ENCODE measurements around the gene CFAP46. TPM values are rescaled to one million over a fixed set of nuclear protein-coding genes. Genes with fewer than 3 reads are reported as not detected.

CFAP46 gene
- total RNA-seq, 3 donors from 2014 or later, result 0.78 to 1.0 TPM; not detected in 1

DNA sequence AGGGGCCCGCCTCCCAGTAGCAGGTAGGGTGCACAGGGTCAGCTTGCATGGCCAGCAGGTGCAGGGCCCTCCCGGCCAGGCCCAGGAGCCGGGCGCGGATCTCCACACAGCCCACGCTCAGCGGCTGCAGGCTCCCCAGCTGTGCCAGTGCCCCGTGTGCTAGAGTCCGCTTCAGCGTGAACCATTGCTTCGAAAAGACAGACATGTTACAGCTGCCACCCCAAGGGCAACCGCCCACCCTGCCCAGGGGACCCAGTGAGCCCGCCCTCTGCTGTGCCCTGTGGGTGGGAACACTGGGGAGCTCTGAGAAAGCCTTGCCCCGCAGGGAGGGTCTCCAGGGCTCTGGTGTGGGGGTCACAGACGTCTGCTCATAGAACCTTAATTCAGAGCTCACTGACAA, 92.1 kb downstream of the CFAP46 start:
- ATAC-seq (no peak), DNase-seq (no peak)
- H3K4me3 ChIP-seq, result no peak overlapping the region
- H3K4me1 ChIP-seq (ENCODE audit: low read depth), result no peaks in the 10 kb centered on the region
- no peaks in the 10 kb centered on the region for H3K36me3 ChIP-seq (ENCODE audit: low read depth)
- no peak for TF ChIP-seq CTCF (IDR thresholded peaks at IDR 0.05)
- H3K9me3 ChIP-seq, result no peaks in the 10 kb centered on the region
- intact Hi-C loops (cut with DNase I, micrococcal nuclease), result no loop called here

GRCh38 chr10:132849546-132850031, 92.8 kb downstream of the CFAP46 start:
- TF ChIP-seq CTCF (IDR thresholded peaks at IDR 0.05), result no peak
- Histone ChIP-seq H3K9me3 (no peaks in the 10 kb centered on the region), H3K36me3 (ENCODE audit: low read depth) (no peaks in the 10 kb centered on the region), H3K4me1 (ENCODE audit: low read depth) (no peaks in the 10 kb centered on the region), H3K4me3 (no peak overlapping the region)
- ATAC-seq (peak; percentile 15), DNase-seq (no peak)
- intact Hi-C loops (cut with DNase I, micrococcal nuclease), result no loop called here

GRCh38 chr10:132848951-132849545, 93.3 kb downstream of the CFAP46 start:
- no peak overlapping the region for H3K4me3 ChIP-seq
- no peaks in the 10 kb centered on the region for H3K36me3 ChIP-seq (ENCODE audit: low read depth)
- DNase-seq, result no peak
- no peaks in the 10 kb centered on the region for H3K9me3 ChIP-seq
- no peak for ATAC-seq
- no peak for TF ChIP-seq CTCF (IDR thresholded peaks at IDR 0.05)
- intact Hi-C loops (cut with DNase I, micrococcal nuclease), result no loop called here
- no peaks in the 10 kb centered on the region for H3K4me1 ChIP-seq (ENCODE audit: low read depth)

DNA sequence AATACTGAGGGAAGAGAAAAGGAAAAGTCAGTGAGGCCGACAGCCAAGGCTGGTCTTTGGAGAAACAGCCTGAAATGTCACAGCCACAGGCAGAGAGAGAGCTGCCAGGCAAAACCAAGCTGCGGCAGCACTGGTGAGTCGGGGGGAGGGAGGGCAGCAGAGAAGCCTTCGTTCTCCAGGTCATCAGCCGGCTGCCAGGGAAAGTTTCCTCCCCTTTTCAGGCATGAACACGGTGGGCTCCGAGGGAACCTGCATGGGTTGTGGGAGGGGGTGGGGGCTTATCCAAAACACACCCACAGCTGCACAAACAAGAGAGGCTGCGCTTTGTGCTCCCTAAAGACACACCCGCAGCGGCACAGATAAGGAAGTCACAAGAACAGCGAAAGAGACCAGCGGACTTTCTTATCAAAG, 94.1 kb downstream of the CFAP46 start:
- no peak for DNase-seq
- no peak for TF ChIP-seq CTCF (IDR thresholded peaks at IDR 0.05)
- peak; percentile 41 for ATAC-seq
- no peaks in the 10 kb centered on the region for H3K4me1 ChIP-seq (ENCODE audit: low read depth)
- no peak overlapping the region for H3K4me3 ChIP-seq
- H3K9me3 ChIP-seq, result no peaks in the 10 kb centered on the region
- H3K36me3 ChIP-seq (ENCODE audit: low read depth), result no peaks in the 10 kb centered on the region
- intact Hi-C loops (cut with DNase I, micrococcal nuclease), result no loop called here

DNA sequence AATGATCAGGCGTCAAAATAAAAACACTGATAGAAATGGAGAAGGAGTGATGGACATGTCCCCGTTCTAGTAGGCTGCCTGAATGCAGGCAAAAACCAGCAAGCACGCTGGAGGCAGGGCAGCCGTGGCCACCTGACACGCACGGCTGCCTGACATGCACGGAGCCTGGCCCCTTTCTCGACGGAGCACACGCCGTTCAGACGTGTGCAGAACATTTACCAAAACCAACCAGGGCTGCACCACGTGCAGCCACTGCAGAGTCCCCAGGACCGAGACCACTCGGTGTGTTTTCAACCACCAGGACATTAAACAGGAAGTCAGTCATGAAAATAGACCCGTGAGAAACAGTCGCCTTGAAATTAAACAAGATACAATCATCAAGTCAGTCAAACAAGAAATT, 94.5 kb downstream of the CFAP46 start:
- intact Hi-C loops (cut with DNase I, micrococcal nuclease), result no loop called here
- Histone ChIP-seq H3K4me3 (no peak overlapping the region), H3K4me1 (ENCODE audit: low read depth) (no peaks in the 10 kb centered on the region), H3K36me3 (ENCODE audit: low read depth) (no peaks in the 10 kb centered on the region), H3K9me3 (peaks cover 3% of the 10 kb centered on the region)
- no peak for DNase-seq
- TF ChIP-seq CTCF (IDR thresholded peaks at IDR 0.05), result no peak
- peak; percentile 17 for ATAC-seq

DNA sequence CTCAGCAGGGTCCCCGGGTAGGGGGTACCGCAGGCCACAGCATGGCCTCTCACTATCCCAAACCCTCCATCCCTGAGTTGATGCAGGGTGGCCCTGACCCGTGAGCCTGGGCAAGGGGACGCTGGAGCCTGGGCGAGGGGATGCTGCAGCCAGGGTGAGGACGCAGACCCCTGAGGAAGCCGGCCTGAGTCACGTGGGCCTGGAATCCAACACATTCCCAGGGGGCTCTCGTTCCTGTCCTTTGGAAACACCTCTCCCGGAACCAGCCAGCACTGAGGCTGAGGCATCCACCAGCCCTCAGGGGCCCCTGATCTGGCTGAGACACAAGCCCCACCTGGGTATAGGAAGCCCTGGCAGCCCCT, 95.0 kb downstream of the CFAP46 start:
- Histone ChIP-seq H3K36me3 (ENCODE audit: low read depth) (no peaks in the 10 kb centered on the region), H3K4me3 (no peak overlapping the region), H3K9me3 (peaks cover 8% of the 10 kb centered on the region), H3K4me1 (ENCODE audit: low read depth) (no peaks in the 10 kb centered on the region)
- ATAC-seq (no peak), DNase-seq (no peak)
- intact Hi-C loops (cut with DNase I, micrococcal nuclease), result no loop called here
- no peak for TF ChIP-seq CTCF (IDR thresholded peaks at IDR 0.05)

Data from mucosa of descending colon (tissue), 3 donors.